K562 (cell line): ENCODE measurements around the gene TGFA. TPM values are rescaled to one million over a fixed set of nuclear protein-coding genes. Genes with fewer than 3 reads are reported as not detected.

Source experiments
- ATAC-seq: fragments of 200-7000 bp; cut with Tn5 transposase; 3 replicates; pipeline ENCODE4 v1.9.1; 2020; ENCODE audit warnings: moderate library complexity
- BruUV-seq: library from RNA; stranded (reverse); fragments of 400-500 nt; replicated peaks from 2 replicates; lab custom pipeline; 2021; lab: Mats Ljungman, UMichigan
- CTCF ChIA-PET: fragments of 300-600 bp; formaldehyde crosslinking; extraction: SDS; loops from one replicate; lab custom pipeline; 2021; ENCODE audit warnings: low intra/inter-chr PET ratio; lab: Yijun Ruan, JAX
- POLR2A ChIA-PET: fragments of 300-600, 350-650 bp; sonication (Branson Sonifier 250); formaldehyde crosslinking; extraction: SDS; loops from one replicate; lab custom pipeline; 2021; ENCODE audit warnings: antibody characterized with exemption, inconsistent platforms; lab: Yijun Ruan, JAX
- DNase-seq, 4 experiments: peaks; one replicate each; pipeline versions ENCODE4 v3.0.0 to v3.0.0-alpha.2; 2011 to 2018; ENCODE audit warnings: low spot score in 3 of 4, mixed read lengths in 3 of 4; ENCODE audit errors: extremely low read depth in 1 of 4
- FAIRE-seq: peaks from 2 replicates; lab custom pipeline; 2011; peaks lifted over from hg19 to GRCh38; lab: Jason Lieb, UNC
- H2AFZ ChIP-seq: 2 replicates; pipeline ENCODE4 v1.6.0; 2011; ENCODE audit warnings: low read depth, low read length, control low read depth, inconsistent platforms
- H3K27ac ChIP-seq: fragments of 200-600 bp; 3 replicates; pipeline ENCODE4 v1.8.0; 2011; ENCODE audit warnings: low read depth, mild to moderate bottlenecking, control low read depth, inconsistent platforms, low read length, moderate library complexity, mixed read lengths; ENCODE audit errors: extremely low read depth
- H3K27me3 ChIP-seq, 2 experiments: fragments of 300-600 bp in 1 of 2; 2 replicates in 1 of 2; 3 replicates in 1 of 2; pipeline versions ENCODE4 v1.6.0 to v1.8.0; 2011; ENCODE audit warnings: inconsistent platforms in 2 of 2, low read length in 2 of 2, mild to moderate bottlenecking in 1 of 2, mixed read lengths in 1 of 2, moderate library complexity in 1 of 2; ENCODE audit not compliant: control insufficient read depth in 2 of 2, insufficient read depth in 2 of 2
- H3K36me3 ChIP-seq: fragments of 300-600 bp; 3 replicates; pipeline ENCODE4 v1.8.0; 2011; ENCODE audit warnings: mild to moderate bottlenecking, low read length, inconsistent platforms; ENCODE audit not compliant: control insufficient read depth, insufficient read depth
- H3K4me1 ChIP-seq, 2 experiments: fragments of 200-600 bp in 1 of 2; replicated peaks in 1 of 2; 2 replicates in 1 of 2; 3 replicates in 1 of 2; pipeline versions ENCODE4 v1.5.1 to v1.8.0; 2011; ENCODE audit warnings: inconsistent platforms in 2 of 2, low read length in 2 of 2, mild to moderate bottlenecking in 1 of 2, mixed read lengths in 1 of 2, moderate library complexity in 1 of 2; ENCODE audit not compliant: control insufficient read depth in 2 of 2, insufficient read depth in 2 of 2
- H3K4me2 ChIP-seq: 2 replicates; pipeline ENCODE4 v1.6.1; 2011; ENCODE audit warnings: low read length, control low read depth, inconsistent platforms, mixed read lengths; ENCODE audit not compliant: insufficient read depth
- H3K4me3 ChIP-seq: fragments of 200-600 bp; sonication (generic), shearing (Covaris generic); 2 replicates; pipeline ENCODE4 v1.5.1; 2016; ENCODE audit warnings: control low read depth, inconsistent platforms
- H3K79me2 ChIP-seq: fragments of 200-600 bp; 3 replicates; pipeline ENCODE4 v1.8.0; 2011; ENCODE audit warnings: low read length, inconsistent platforms; ENCODE audit not compliant: control insufficient read depth, insufficient read depth
- H3K9ac ChIP-seq, 2 experiments: 2 replicates each; pipeline versions ENCODE4 v1.6.0 to v1.6.1; 2011; ENCODE audit warnings: low read depth in 2 of 2, low read length in 2 of 2, control low read depth in 1 of 2, inconsistent platforms in 1 of 2, mild to moderate bottlenecking in 1 of 2, mixed read lengths in 1 of 2; ENCODE audit not compliant: insufficient read depth in 1 of 2
- H3K9me1 ChIP-seq: one replicate; pipeline ENCODE4 v1.6.0; 2011; ENCODE audit warnings: inconsistent platforms, mild to moderate bottlenecking, low read length, moderate library complexity; ENCODE audit not compliant: control insufficient read depth, insufficient read depth
- H3K9me3 ChIP-seq: replicated peaks from 2 replicates; pipeline ENCODE4 v1.5.1; 2011; ENCODE audit warnings: low read depth, low read length, inconsistent platforms; ENCODE audit not compliant: control insufficient read depth, insufficient read depth
- H4K20me1 ChIP-seq: replicated peaks from 2 replicates; pipeline ENCODE4 v1.6.1; 2011; ENCODE audit warnings: low read length, inconsistent platforms, mixed read lengths; ENCODE audit not compliant: control insufficient read depth, insufficient read depth
- CEBPB ChIP-seq: fragments of 450-650 bp; IDR thresholded peaks from 2 replicates; pipeline ENCODE4 v1.6.1; 2016; ENCODE audit warnings: missing genetic modification characterization, missing compliant biosample characterization
- HNRNPH1 ChIP-seq: fragments of 200-400 bp; formaldehyde crosslinking; optimal IDR thresholded peaks from 2 replicates; pipeline ENCODE3; 2017; ENCODE audit warnings: low read depth, mild to moderate bottlenecking, low read length, moderate library complexity
- JUND ChIP-seq, 2 experiments: IDR thresholded peaks; 2 replicates in 1 of 2; 3 replicates in 1 of 2; pipeline ENCODE4 v1.6.1; 2011; ENCODE audit warnings: borderline replicate concordance in 2 of 2, low read depth in 2 of 2, low read length in 2 of 2, improper control_type of control experiment in 1 of 2, missing biosample characterization in 1 of 2, missing genetic modification characterization in 1 of 2, missing genetic modification reagents in 1 of 2
- NFRKB ChIP-seq: fragments of 450-650 bp; IDR thresholded peaks from 2 replicates; pipeline ENCODE4 v1.6.1; 2016; ENCODE audit warnings: low read depth
- PTRF ChIP-seq: fragments of 450-650 bp; IDR thresholded peaks from 2 replicates; pipeline ENCODE4 v1.6.1; 2016; ENCODE audit warnings: mild to moderate bottlenecking, missing genetic modification characterization, missing compliant biosample characterization
- RBBP5 ChIP-seq: fragments of 200-600 bp; sonication (generic); IDR thresholded peaks from 2 replicates; pipeline ENCODE4 v1.6.1; 2012; ENCODE audit warnings: borderline replicate concordance, mild to moderate bottlenecking, low read length, control low read depth, inconsistent platforms; ENCODE audit not compliant: insufficient read depth, poor library complexity, severe bottlenecking
- SMAD1 ChIP-seq: fragments of 150-350 bp; IDR thresholded peaks from 2 replicates; pipeline ENCODE4 v1.6.1; 2014; ENCODE audit warnings: low read length, low read depth; ENCODE audit not compliant: partially characterized antibody
- TAF9B ChIP-seq: fragments of 450-650 bp; IDR thresholded peaks from 2 replicates; pipeline ENCODE4 v1.6.1; 2018; ENCODE audit warnings: mild to moderate bottlenecking; ENCODE audit not compliant: partially characterized antibody
- TRIM24 ChIP-seq, 2 experiments: fragments of 450-650 bp; IDR thresholded peaks; 2 replicates each; pipeline ENCODE4 v1.6.1; 2016
- YY1 ChIP-seq, 3 experiments: IDR thresholded peaks; 2 replicates each; pipeline ENCODE4 v1.6.1; 2011; ENCODE audit warnings: low read length in 2 of 3, mild to moderate bottlenecking in 2 of 3, moderate library complexity in 2 of 3, borderline replicate concordance in 1 of 3, control low read depth in 1 of 3, low read depth in 1 of 3; ENCODE audit not compliant: insufficient read depth in 3 of 3, insufficient replicate concordance in 2 of 3, control insufficient read depth in 1 of 3, insufficient read length in 1 of 3; ENCODE audit errors: extremely low read depth in 1 of 3
- ZNF184 ChIP-seq: sonication (generic); formaldehyde crosslinking; IDR thresholded peaks from 2 replicates; pipeline ENCODE4 v1.5.0; 2020; ENCODE audit warnings: missing genetic modification reagents
- ZNF311 ChIP-seq: fragments of 250-450 bp; sonication (Bioruptor Pico); IDR thresholded peaks from 2 replicates; pipeline ENCODE4 v1.4.0; 2020; ENCODE audit warnings: mild to moderate bottlenecking, moderate library complexity
- ZNF717 ChIP-seq: fragments of 250-450 bp; sonication (Bioruptor Pico); IDR thresholded peaks from 2 replicates; pipeline ENCODE4 v1.5.0; 2021
- ZNF76 ChIP-seq: fragments of 250-450 bp; sonication (Bioruptor Pico); IDR thresholded peaks from 2 replicates; pipeline ENCODE4 v1.4.0; 2020; ENCODE audit warnings: mild to moderate bottlenecking, moderate library complexity, borderline replicate concordance
- ZSCAN29 ChIP-seq: fragments of 450-650 bp; IDR thresholded peaks from 2 replicates; pipeline ENCODE4 v1.6.1; 2017
- WGBS: fragments of 100-300 bp; shearing (Covaris generic); methylation state at CpG from one replicate; pipeline ENCODE4 v1.1.6; 2016; ENCODE audit warnings: low coverage, mixed read lengths; ENCODE audit not compliant: insufficient coverage; ENCODE audit errors: missing lambda C conversion rate; 5-methylcytosine and 5-hydroxymethylcytosine counted together
- in situ Hi-C: fragments of 300-500 bp; cut with MboI; formaldehyde crosslinking; loops from 4 replicates; pipeline ENCODE4 v1.15.0; 2018; ENCODE audit warnings: inconsistent platforms, mixed read lengths
- intact Hi-C: fragments of 100-400 bp; cut with micrococcal nuclease; formaldehyde crosslinking; loops from 2 replicates; pipeline ENCODE4 v1.14.2; 2022
- polyA plus RNA-seq, 8 experiments: library from polyadenylated mRNA; depleted of rRNA in 4 of 8; stranded (reverse) in 5 of 8; unstranded in 3 of 8; fragments of >200 nt; fragmentation: Nextera tagmentation in 2 of 8; fragmentation: Illumina TruSeq in 1 of 8; extraction: Ambion mirVana in 2 of 8; extraction: Trizol in 1 of 8; gene quantifications; 2 replicates each; pipeline versions ENCODE4 v1.2.1 to v1.2.3, GENCODE V29; 2011 to 2014; ENCODE audit warnings: inconsistent platforms in 1 of 8, missing spikeins in 1 of 8
- total RNA-seq, 7 experiments: library from RNA; depleted of rRNA in 6 of 7; stranded (reverse); fragments of >200 nt in 6 of 7; fragmentation: Illumina TruSeq in 2 of 7; extraction: Trizol in 2 of 7; gene quantifications; 2 replicates each; pipeline versions ENCODE4 v1.2.1 to v1.2.3, GENCODE V29; 2011 to 2021; ENCODE audit warnings: low replicate concordance in 1 of 7
- TF ChIP-seq, protein P1 (sequence below): IDR thresholded peaks from 2 replicates; pipeline ENCODE4 v1.6.1; 2011; ENCODE audit warnings: borderline replicate concordance, low read depth, mild to moderate bottlenecking, moderate library complexity, low read length; ENCODE audit not compliant: insufficient read depth, poor library complexity, severe bottlenecking
- TF ChIP-seq, protein P2 (sequence below): fragments of 450-650 bp; conservative IDR thresholded peaks from 2 replicates; pipeline ENCODE4 v1.6.1; 2016; ENCODE audit warnings: missing genetic modification characterization, low read depth, mild to moderate bottlenecking, missing compliant biosample characterization, moderate library complexity
- TF ChIP-seq, protein P3 (sequence below): fragments of 250-450 bp; sonication (Bioruptor Pico); IDR thresholded peaks from 2 replicates; pipeline ENCODE4 v1.8.0; 2021; ENCODE audit warnings: borderline replicate concordance, mild to moderate bottlenecking, moderate library complexity; ENCODE audit not compliant: poor library complexity, severe bottlenecking

The TGFA gene
- total and polyA plus RNA-seq, 9 of the 15 experiments (the other 6 are each of a cell fraction or from before 2014, with no cell fraction given) = not detected

DNA sequence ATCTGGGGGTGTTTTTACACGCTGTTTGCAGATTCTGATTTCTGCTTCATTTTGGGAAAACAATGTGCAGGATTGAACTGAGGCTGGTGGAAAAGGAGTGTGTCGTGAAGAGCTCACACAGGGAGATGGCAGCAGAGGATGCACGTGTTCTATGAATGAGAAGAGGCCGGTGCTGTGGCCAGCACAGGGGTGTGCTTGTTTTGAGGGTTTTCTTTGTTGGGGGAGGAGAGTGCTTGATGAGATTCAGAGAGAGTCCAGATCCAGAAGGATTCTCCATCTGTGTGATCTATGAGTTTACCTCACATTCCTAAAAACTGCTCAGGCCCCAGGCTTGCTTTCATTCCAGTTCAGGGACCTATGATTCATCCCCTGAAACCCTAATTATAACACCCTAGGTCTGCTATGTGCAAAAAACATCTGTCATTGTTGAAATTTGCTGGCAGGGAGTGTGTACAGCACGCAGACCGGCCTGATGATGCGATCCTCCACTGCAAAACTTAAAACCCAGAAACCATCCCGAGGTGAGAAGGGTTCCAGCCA is 12.1 kb downstream of the TGFA start:
- H4K20me1 ChIP-seq = no peaks in the 10 kb centered on the region
- POLR2A ChIA-PET = interaction anchor here (1.9 kb wide), 1 partner anchor 11 kb away, joined by 5 read pairs; no protein-coding TSS in a partner anchor
- TF ChIP-seq HNRNPH1 = no peak
- TF ChIP-seq RBBP5 = no peak
- no peak for TF ChIP-seq YY1 (IDR thresholded peaks at IDR 0.05; ENCODE audit: borderline replicate concordance in 1 of 3, control insufficient read depth in 1 of 3, extremely low read depth in 1 of 3, insufficient read depth in 3 of 3, insufficient read length in 1 of 3, insufficient replicate concordance in 2 of 3, low read depth in 1 of 3, low read length in 2 of 3)
- TF ChIP-seq ZNF76 (CRISPR knock-in tag) = no peak
- TF ChIP-seq, protein P1, sequence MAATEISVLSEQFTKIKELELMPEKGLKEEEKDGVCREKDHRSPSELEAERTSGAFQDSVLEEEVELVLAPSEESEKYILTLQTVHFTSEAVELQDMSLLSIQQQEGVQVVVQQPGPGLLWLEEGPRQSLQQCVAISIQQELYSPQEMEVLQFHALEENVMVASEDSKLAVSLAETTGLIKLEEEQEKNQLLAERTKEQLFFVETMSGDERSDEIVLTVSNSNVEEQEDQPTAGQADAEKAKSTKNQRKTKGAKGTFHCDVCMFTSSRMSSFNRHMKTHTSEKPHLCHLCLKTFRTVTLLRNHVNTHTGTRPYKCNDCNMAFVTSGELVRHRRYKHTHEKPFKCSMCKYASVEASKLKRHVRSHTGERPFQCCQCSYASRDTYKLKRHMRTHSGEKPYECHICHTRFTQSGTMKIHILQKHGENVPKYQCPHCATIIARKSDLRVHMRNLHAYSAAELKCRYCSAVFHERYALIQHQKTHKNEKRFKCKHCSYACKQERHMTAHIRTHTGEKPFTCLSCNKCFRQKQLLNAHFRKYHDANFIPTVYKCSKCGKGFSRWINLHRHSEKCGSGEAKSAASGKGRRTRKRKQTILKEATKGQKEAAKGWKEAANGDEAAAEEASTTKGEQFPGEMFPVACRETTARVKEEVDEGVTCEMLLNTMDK = no peak
- TF ChIP-seq, protein P2, sequence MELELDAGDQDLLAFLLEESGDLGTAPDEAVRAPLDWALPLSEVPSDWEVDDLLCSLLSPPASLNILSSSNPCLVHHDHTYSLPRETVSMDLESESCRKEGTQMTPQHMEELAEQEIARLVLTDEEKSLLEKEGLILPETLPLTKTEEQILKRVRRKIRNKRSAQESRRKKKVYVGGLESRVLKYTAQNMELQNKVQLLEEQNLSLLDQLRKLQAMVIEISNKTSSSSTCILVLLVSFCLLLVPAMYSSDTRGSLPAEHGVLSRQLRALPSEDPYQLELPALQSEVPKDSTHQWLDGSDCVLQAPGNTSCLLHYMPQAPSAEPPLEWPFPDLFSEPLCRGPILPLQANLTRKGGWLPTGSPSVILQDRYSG = no peak
- no peak for TF ChIP-seq PTRF
- TF ChIP-seq ZSCAN29 = no peak
- no peak for TF ChIP-seq ZNF311 (CRISPR knock-in tag)
- TF ChIP-seq, protein P3, sequence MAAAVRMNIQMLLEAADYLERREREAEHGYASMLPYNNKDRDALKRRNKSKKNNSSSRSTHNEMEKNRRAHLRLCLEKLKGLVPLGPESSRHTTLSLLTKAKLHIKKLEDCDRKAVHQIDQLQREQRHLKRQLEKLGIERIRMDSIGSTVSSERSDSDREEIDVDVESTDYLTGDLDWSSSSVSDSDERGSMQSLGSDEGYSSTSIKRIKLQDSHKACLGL (CRISPR knock-in tag) = no peak
- TF ChIP-seq TAF9B = no peak
- TF ChIP-seq NFRKB = no peak
- TF ChIP-seq SMAD1 = no peak
- TF ChIP-seq JUND (IDR thresholded peaks at IDR 0.05; ENCODE audit: borderline replicate concordance, low read depth, low read length) = no peak
- no peak for TF ChIP-seq JUND (tag; IDR thresholded peaks at IDR 0.05; ENCODE audit: borderline replicate concordance, low read depth, low read length)
- no peak for TF ChIP-seq TRIM24 (IDR thresholded peaks at IDR 0.05)
- no peak for TF ChIP-seq ZNF184 (CRISPR knock-in tag)
- TF ChIP-seq ZNF717 (CRISPR knock-in tag) = no peak
- no peak for TF ChIP-seq CEBPB (tag)
- TF ChIP-seq, all 486 proteins: peak for 0
- H3K4me1 ChIP-seq = no peaks in the 10 kb centered on the region
- 2% methylated on average over 8 of the region's 8 CpGs for WGBS
- H3K79me2 ChIP-seq = no peaks in the 10 kb centered on the region
- no peak overlapping the region for H3K4me2 ChIP-seq
- in situ Hi-C loops (no loop called here), intact Hi-C loops (no loop called here)
- no peaks in the 10 kb centered on the region for H3K9me3 ChIP-seq
- H2AFZ ChIP-seq = no peak overlapping the region
- no peak for FAIRE-seq
- DNase-seq = no peak
- no peaks in the 10 kb centered on the region for H3K9me1 ChIP-seq
- CTCF ChIA-PET = interaction anchor here (0.7 kb wide), 1 partner anchor 407 kb away, joined by 3 read pairs; no protein-coding TSS in a partner anchor
- no peaks in the 10 kb centered on the region for H3K36me3 ChIP-seq
- H3K27me3 ChIP-seq = peaks cover 8 to 16% of the 10 kb centered on the region in 2 experiments; a peak in 3 of 5 replicates
- H3K9ac ChIP-seq = no peak overlapping the region
- no peak for ATAC-seq
- no peak overlapping the region for H3K4me3 ChIP-seq
- no peak overlapping the region for H3K27ac ChIP-seq
- BruUV-seq = no TSS peak
